AG20443 (cell line): Measurements from ENCODE around the gene PTPRE.

Source experiments
- DNase-seq: peaks from one replicate; pipeline ENCODE4 v3.0.0; 2012; ENCODE audit warnings: low spot score, mixed read lengths

Gene PTPRE

GRCh38 chr10:128001363-128001745, 94.5 kb downstream of the PTPRE start:
- DNase-seq = no peak

- DNase-seq = no peak
Observed at GRCh38 chr10:128001849-128002248, 94.9 kb downstream of the PTPRE start.

- no peak for DNase-seq
Observed at GRCh38 chr10:128003521-128003920, 96.6 kb downstream of the PTPRE start.

- DNase-seq = no peak
Observed at GRCh38 chr10:128005858-128006257, 99.0 kb downstream of the PTPRE start.

- DNase-seq = no peak
Observed at GRCh38 chr10:128007056-128007455, 100.2 kb downstream of the PTPRE start.

GRCh38 chr10:128007971-128008370, 101.1 kb downstream of the PTPRE start:
- DNase-seq = no peak

- no peak for DNase-seq
Observed at GRCh38 chr10:128008521-128009250, 101.8 kb downstream of the PTPRE start.

GRCh38 chr10:128009372-128010126, 102.6 kb downstream of the PTPRE start:
- DNase-seq = no peak

GRCh38 chr10:128011059-128011979, 104.4 kb downstream of the PTPRE start:
- peak; percentile 96 for DNase-seq

- DNase-seq = no peak
Observed at GRCh38 chr10:128013626-128014025, 106.7 kb downstream of the PTPRE start.

GRCh38 chr10:128014236-128014635, 107.3 kb downstream of the PTPRE start:
- DNase-seq = no peak

GRCh38 chr10:128016423-128017060, 109.6 kb downstream of the PTPRE start:
- DNase-seq = no peak

GRCh38 chr10:128017822-128018221, 110.9 kb downstream of the PTPRE start:
- no peak for DNase-seq

GRCh38 chr10:128018236-128018635, 111.3 kb downstream of the PTPRE start:
- DNase-seq = no peak

GRCh38 chr10:128018691-128019090, 111.8 kb downstream of the PTPRE start:
- no peak for DNase-seq

GRCh38 chr10:128022261-128023196, 115.6 kb downstream of the PTPRE start:
- DNase-seq = no peak

- no peak for DNase-seq
Observed at GRCh38 chr10:128024426-128024825, 117.5 kb downstream of the PTPRE start.

- no peak for DNase-seq
Observed at GRCh38 chr10:128025437-128025836, 118.5 kb downstream of the PTPRE start.

GRCh38 chr10:128025951-128026350, 119.0 kb downstream of the PTPRE start:
- DNase-seq = no peak

- no peak for DNase-seq
Observed at GRCh38 chr10:128026615-128027300, 119.9 kb downstream of the PTPRE start.
